ENCODE measurements around the gene WBP11.

DNA sequence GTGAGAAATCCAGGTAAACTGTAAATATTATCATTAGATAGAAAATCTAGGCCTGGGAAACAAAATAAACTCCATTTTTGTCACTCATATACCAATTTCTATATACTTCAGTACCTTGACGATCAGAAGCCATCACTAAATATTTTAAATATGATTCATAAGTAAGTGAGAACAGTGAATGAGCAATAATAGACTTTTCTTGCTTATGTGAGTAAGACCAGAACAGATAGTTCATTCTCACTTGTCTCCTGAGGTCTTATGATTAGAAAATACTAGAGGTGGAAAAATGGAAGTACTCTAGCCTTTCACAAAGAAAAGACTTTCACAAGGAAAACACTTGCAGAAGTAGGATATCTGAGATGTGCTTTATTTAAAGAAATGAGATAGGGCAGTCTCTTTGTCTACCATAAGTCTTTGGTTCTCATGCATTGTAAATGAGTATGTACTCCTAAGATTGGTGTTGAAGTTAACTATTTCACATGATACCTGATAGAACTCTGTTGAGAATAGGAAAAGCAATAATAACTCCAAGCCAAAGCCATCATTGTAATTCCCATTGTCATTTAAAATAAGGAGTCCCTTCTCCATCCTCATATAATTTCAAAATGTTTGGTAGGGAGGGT is 20.8 kb upstream of the WBP11 start:
- TF ChIP-seq, protein P1, sequence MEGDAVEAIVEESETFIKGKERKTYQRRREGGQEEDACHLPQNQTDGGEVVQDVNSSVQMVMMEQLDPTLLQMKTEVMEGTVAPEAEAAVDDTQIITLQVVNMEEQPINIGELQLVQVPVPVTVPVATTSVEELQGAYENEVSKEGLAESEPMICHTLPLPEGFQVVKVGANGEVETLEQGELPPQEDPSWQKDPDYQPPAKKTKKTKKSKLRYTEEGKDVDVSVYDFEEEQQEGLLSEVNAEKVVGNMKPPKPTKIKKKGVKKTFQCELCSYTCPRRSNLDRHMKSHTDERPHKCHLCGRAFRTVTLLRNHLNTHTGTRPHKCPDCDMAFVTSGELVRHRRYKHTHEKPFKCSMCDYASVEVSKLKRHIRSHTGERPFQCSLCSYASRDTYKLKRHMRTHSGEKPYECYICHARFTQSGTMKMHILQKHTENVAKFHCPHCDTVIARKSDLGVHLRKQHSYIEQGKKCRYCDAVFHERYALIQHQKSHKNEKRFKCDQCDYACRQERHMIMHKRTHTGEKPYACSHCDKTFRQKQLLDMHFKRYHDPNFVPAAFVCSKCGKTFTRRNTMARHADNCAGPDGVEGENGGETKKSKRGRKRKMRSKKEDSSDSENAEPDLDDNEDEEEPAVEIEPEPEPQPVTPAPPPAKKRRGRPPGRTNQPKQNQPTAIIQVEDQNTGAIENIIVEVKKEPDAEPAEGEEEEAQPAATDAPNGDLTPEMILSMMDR (IDR thresholded peaks at IDR 0.05 in 8 of 11, conservative IDR thresholded peaks at IDR 0.05 in 3 of 11), result no peak
- TF ChIP-seq POLR2A (IDR thresholded peaks at IDR 0.05) (no peak), POLR2AphosphoS5 (IDR thresholded peaks at IDR 0.05) (no peak)

Data from spleen (tissue), 7 donors.